ENCODE measurements around the gene TRIM50.

GRCh38 chr7:73343671-73344380 lies 15.9 kb upstream of the TRIM50 start:
- TF ChIP-seq CTCF (IDR thresholded peaks at IDR 0.05; ENCODE audit: low read length): no peak
- TF ChIP-seq EZH2 (IDR thresholded peaks at IDR 0.05; ENCODE audit: borderline replicate concordance, low read length): no peak
